D721Med (cell line): Measurements from ENCODE around the gene CCNJL.

Experiments used
- DNase-seq: peaks from one replicate; pipeline ENCODE4 v3.0.0; 2011; ENCODE audit warnings: low spot score; ENCODE audit not compliant: insufficient read length
- FAIRE-seq: peaks from 2 replicates; lab custom pipeline; 2011; peaks lifted over from hg19 to GRCh38; lab: Jason Lieb, UNC
- TF ChIP-seq, protein P1 (sequence below): IDR thresholded peaks from 2 replicates; pipeline ENCODE4 v1.5.1; 2012; ENCODE audit warnings: mild to moderate bottlenecking, control low read depth; ENCODE audit not compliant: insufficient read depth; ENCODE audit errors: missing control alignments

The CCNJL gene

DNA sequence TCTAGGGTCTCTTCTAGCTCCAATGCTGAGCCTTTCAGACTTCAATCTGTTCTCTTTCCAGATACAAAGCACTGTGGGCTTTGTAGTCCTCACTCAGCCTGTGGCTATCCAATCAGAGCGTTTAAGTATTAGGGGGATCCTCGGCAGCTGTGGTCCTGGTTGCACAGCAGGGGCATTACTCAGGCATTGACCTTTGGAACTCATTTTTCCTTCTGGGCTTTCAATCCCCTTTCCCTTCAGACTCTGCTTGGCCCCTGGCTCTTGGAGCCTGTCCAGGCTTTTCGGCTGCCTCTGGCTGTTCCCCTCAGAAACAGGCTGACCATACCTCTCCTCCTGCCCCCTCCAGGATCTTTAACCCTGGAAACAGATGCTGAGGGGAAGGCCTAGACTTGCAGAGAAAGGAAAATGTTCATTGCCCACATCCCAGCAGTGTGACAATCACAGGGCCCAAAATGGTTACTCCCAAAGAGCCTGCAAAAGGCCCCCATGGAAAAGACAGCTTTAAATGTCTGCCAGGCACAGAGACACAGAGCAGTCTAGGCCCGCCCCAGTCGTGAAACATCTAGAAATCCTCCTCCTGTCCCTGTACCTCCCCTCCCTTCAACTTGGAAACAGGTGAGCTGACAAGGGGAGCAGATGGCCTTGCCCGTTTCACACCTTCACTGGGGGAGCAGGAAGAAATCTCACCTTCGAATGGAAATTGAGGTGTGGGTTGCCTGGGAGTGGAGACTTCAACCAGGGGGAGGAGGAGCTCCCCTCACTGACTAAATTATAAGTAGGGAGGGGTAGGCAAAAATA is 44.4 kb upstream of the CCNJL start:
- DNase-seq (no peak), FAIRE-seq (no peak)
- TF ChIP-seq, protein P1, sequence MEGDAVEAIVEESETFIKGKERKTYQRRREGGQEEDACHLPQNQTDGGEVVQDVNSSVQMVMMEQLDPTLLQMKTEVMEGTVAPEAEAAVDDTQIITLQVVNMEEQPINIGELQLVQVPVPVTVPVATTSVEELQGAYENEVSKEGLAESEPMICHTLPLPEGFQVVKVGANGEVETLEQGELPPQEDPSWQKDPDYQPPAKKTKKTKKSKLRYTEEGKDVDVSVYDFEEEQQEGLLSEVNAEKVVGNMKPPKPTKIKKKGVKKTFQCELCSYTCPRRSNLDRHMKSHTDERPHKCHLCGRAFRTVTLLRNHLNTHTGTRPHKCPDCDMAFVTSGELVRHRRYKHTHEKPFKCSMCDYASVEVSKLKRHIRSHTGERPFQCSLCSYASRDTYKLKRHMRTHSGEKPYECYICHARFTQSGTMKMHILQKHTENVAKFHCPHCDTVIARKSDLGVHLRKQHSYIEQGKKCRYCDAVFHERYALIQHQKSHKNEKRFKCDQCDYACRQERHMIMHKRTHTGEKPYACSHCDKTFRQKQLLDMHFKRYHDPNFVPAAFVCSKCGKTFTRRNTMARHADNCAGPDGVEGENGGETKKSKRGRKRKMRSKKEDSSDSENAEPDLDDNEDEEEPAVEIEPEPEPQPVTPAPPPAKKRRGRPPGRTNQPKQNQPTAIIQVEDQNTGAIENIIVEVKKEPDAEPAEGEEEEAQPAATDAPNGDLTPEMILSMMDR, result no peak

- TF ChIP-seq, protein P1, result no peak
- DNase-seq (no peak), FAIRE-seq (no peak)
Measured at GRCh38 chr5:160354666-160355065, 42.3 kb upstream of the CCNJL start.

- TF ChIP-seq, protein P1, result no peak
- DNase-seq, result no peak
- no peak for FAIRE-seq
Measured at GRCh38 chr5:160353379-160353778, 41.0 kb upstream of the CCNJL start.

DNA sequence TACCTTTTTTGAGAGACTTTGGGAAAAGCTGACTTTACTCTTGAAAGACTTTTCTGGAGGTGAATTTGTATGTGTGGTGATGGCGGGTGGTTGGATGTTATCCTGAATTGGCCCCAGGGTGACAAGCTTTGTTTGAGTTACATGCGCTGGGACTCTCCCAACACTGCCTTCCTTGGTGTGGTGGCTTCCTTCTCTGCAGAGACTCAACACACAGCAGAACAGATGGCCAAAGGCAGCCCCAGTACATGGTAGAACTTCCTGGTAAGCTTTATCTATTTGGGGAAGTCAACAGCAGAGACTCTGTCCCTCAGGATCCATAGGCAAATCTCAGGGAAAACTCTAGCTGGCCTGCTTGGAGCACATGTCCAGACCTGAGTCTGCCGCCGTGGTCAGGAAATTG is 39.9 kb upstream of the CCNJL start:
- DNase-seq (no peak), FAIRE-seq (no peak)
- TF ChIP-seq, protein P1, result no peak

GRCh38 chr5:160349935-160350303 is 37.6 kb upstream of the CCNJL start:
- FAIRE-seq, result no peak
- no peak for DNase-seq
- TF ChIP-seq, protein P1, result no peak

DNA sequence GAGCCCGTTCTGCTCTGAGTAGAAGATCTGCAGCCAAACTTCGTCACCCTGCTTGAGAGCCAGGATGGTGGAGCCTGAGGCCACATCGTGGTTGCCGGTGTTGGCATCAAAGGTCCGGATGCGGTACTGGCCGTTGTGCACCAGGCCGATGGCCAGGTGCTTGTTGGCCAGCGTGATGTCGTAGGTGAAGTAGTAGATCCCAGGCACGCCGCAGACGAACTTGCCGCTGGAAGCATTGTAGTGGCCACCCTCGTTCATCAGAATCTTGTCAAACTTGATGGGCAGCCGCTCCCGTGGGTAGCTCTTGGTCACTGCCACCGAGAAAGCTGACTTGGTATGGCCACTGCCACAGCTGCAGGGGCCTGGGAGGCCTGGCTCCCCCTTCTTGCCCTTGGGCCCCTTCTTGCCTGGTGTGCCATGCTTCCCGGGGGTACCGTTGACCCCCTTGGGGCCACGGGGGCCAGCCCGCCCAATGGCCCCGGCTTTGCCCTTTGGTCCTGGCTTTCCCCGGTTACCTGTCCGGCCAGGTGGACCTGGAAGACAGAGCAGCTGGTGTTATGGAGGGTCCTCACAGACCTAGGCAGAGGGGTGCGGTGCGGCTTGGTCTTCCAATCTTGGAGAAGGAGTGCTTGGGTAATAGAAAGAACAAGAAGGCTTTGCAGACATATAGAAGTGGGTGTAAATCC is 37.0 kb upstream of the CCNJL start:
- FAIRE-seq (no peak), DNase-seq (no peak)
- TF ChIP-seq, protein P1, result no peak

DNA sequence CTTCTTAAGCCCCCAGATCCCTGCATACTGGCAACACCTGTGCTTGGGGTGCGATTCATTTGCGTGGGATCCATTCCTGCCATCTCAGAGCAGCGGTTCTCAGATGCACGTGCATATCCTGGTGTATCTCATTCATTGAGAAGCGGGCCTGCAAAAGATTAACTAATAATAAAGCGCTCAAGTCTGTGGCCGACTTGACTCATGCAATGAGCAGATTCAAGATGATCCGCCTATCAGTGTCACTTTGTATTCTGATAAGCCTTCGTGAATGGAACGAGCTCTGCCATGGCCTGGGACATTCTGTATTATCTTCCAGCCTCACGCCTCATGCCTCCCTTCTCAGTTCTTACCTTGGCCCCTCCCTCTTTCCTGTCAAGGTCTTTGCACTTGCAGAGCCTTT is 35.7 kb upstream of the CCNJL start:
- DNase-seq (no peak), FAIRE-seq (no peak)
- TF ChIP-seq, protein P1, result no peak
